Stimulated activated naive B cell treated with anti-CD40 and anti-IgM and Interleukin-4, amounts not matched to agents 10 μg/mL and 1 μg/mL and 100 μg/mL, for 72 hours (primary cell): Measurements from ENCODE around the gene CREBBP.

Experiments used
- ATAC-seq, 2 donors: fragments of 150-1000 bp; cut with Tn5 transposase; replicated peaks; 2 replicates each; pipeline ENCODE4 v1.10.0; 2021; ENCODE audit warnings: moderate library complexity in 1 of 2
- DNase-seq: peaks from one replicate; pipeline ENCODE4 v3.0.0; 2021
- H3K27ac Mint-ChIP-seq: one replicate; pipeline ENCODE4 v1.8.0; 2022; ENCODE audit warnings: mild to moderate bottlenecking, mixed read lengths
- H3K27me3 Mint-ChIP-seq, 2 donors: one replicate each; pipeline ENCODE4 v1.8.0; 2022; ENCODE audit warnings: mixed read lengths in 2 of 2
- H3K36me3 Mint-ChIP-seq, 2 donors: one replicate each; pipeline ENCODE4 v1.8.0; 2022; ENCODE audit warnings: mixed read lengths in 2 of 2, mild to moderate bottlenecking in 1 of 2
- H3K4me1 Mint-ChIP-seq, 2 donors: one replicate each; pipeline ENCODE4 v1.8.0; 2022; ENCODE audit warnings: mixed read lengths in 2 of 2, mild to moderate bottlenecking in 1 of 2
- H3K4me3 Mint-ChIP-seq, 2 donors: one replicate each; pipeline ENCODE4 v1.8.0; 2022; ENCODE audit warnings: mild to moderate bottlenecking in 2 of 2, mixed read lengths in 2 of 2, moderate library complexity in 1 of 2
- H3K9me3 Mint-ChIP-seq, 2 donors: one replicate each; pipeline ENCODE4 v1.8.0; 2022; ENCODE audit warnings: mixed read lengths in 2 of 2, mild to moderate bottlenecking in 1 of 2

The CREBBP gene

GRCh38 chr16:3755249-3755648, 125.3 kb downstream of the CREBBP start:
- no peak overlapping the region for H3K4me3 Mint-ChIP-seq
- H3K9me3 Mint-ChIP-seq: no peaks in the 10 kb centered on the region
- peak overlapping the region; percentile 20 for H3K27ac Mint-ChIP-seq
- no peak for DNase-seq
- H3K27me3 Mint-ChIP-seq: no peaks in the 10 kb centered on the region
- no peak for ATAC-seq
- H3K4me1 Mint-ChIP-seq: peaks cover 5 to 7% of the 10 kb centered on the region in 2 donors
- H3K36me3 Mint-ChIP-seq: peaks cover 31 to 42% of the 10 kb centered on the region in 2 donors

GRCh38 chr16:3754772-3755171, 125.7 kb downstream of the CREBBP start:
- ATAC-seq: no peak
- Mint-ChIP-seq H3K9me3 (no peaks in the 10 kb centered on the region), H3K4me3 (no peak overlapping the region), H3K36me3 (peaks cover 36 to 45% of the 10 kb centered on the region in 2 donors), H3K27me3 (no peaks in the 10 kb centered on the region), H3K4me1 (peaks cover 5 to 10% of the 10 kb centered on the region in 2 donors), H3K27ac (no peak overlapping the region)
- DNase-seq: no peak

GRCh38 chr16:3754081-3754703, 126.3 kb downstream of the CREBBP start:
- Mint-ChIP-seq H3K27ac (no peak overlapping the region), H3K4me3 (no peak overlapping the region), H3K36me3 (peaks cover 36 to 45% of the 10 kb centered on the region in 2 donors), H3K27me3 (no peaks in the 10 kb centered on the region), H3K4me1 (peaks cover 5 to 10% of the 10 kb centered on the region in 2 donors), H3K9me3 (no peaks in the 10 kb centered on the region)
- DNase-seq (no peak), ATAC-seq (no peak)

- Mint-ChIP-seq H3K4me1 (peaks cover 5 to 10% of the 10 kb centered on the region in 2 donors), H3K27me3 (no peaks in the 10 kb centered on the region), H3K4me3 (no peak overlapping the region), H3K9me3 (no peaks in the 10 kb centered on the region), H3K27ac (no peak overlapping the region), H3K36me3 (peaks cover 35 to 50% of the 10 kb centered on the region in 2 donors)
- DNase-seq (no peak), ATAC-seq (no peak)
Measured at GRCh38 chr16:3752984-3753383, 127.5 kb downstream of the CREBBP start.

- H3K36me3 Mint-ChIP-seq: peaks cover 37 to 52% of the 10 kb centered on the region in 2 donors
- H3K27me3 Mint-ChIP-seq: no peaks in the 10 kb centered on the region
- ATAC-seq: no peak
- H3K4me3 Mint-ChIP-seq: no peak overlapping the region
- peaks cover 5 to 10% of the 10 kb centered on the region in 2 donors for H3K4me1 Mint-ChIP-seq
- no peak for DNase-seq
- H3K9me3 Mint-ChIP-seq: no peaks in the 10 kb centered on the region
- no peak overlapping the region for H3K27ac Mint-ChIP-seq
Measured at GRCh38 chr16:3751878-3752277, 128.6 kb downstream of the CREBBP start.

GRCh38 chr16:3748307-3748706, 132.2 kb downstream of the CREBBP start:
- H3K9me3 Mint-ChIP-seq: no peaks in the 10 kb centered on the region
- DNase-seq: no peak
- H3K4me3 Mint-ChIP-seq: no peak overlapping the region
- no peak overlapping the region for H3K27ac Mint-ChIP-seq
- peaks cover 42 to 59% of the 10 kb centered on the region in 2 donors for H3K36me3 Mint-ChIP-seq
- H3K27me3 Mint-ChIP-seq: no peaks in the 10 kb centered on the region
- peaks cover 5 to 10% of the 10 kb centered on the region in 2 donors for H3K4me1 Mint-ChIP-seq
- ATAC-seq: no peak

- H3K27ac Mint-ChIP-seq: no peak overlapping the region
- DNase-seq (no peak), ATAC-seq (no peak)
- no peak overlapping the region for H3K4me3 Mint-ChIP-seq
- H3K27me3 Mint-ChIP-seq: no peaks in the 10 kb centered on the region
- H3K36me3 Mint-ChIP-seq: peaks cover 42 to 58% of the 10 kb centered on the region in 2 donors
- H3K4me1 Mint-ChIP-seq: peaks cover 0 to 7% of the 10 kb centered on the region in 2 donors
- no peaks in the 10 kb centered on the region for H3K9me3 Mint-ChIP-seq
Measured at GRCh38 chr16:3745751-3746355, 134.7 kb downstream of the CREBBP start.

- Mint-ChIP-seq H3K4me3 (no peak overlapping the region), H3K27ac (no peak overlapping the region), H3K4me1 (no peaks in the 10 kb centered on the region), H3K27me3 (no peaks in the 10 kb centered on the region), H3K36me3 (peaks cover 44 to 60% of the 10 kb centered on the region in 2 donors), H3K9me3 (no peaks in the 10 kb centered on the region)
- DNase-seq (no peak), ATAC-seq (no peak)
Measured at GRCh38 chr16:3744018-3744417, 136.5 kb downstream of the CREBBP start.

GRCh38 chr16:3740934-3741333, 139.6 kb downstream of the CREBBP start:
- no peak for ATAC-seq
- Mint-ChIP-seq H3K27me3 (no peaks in the 10 kb centered on the region), H3K36me3 (peaks cover 51 to 64% of the 10 kb centered on the region in 2 donors), H3K4me3 (no peak overlapping the region), H3K9me3 (no peaks in the 10 kb centered on the region), H3K27ac (no peak overlapping the region), H3K4me1 (peaks cover 2 to 3% of the 10 kb centered on the region in 2 donors)
- DNase-seq: no peak

GRCh38 chr16:3740186-3740585, 140.3 kb downstream of the CREBBP start:
- peaks cover 52 to 65% of the 10 kb centered on the region in 2 donors for H3K36me3 Mint-ChIP-seq

GRCh38 chr16:3739636-3740035, 140.9 kb downstream of the CREBBP start:
- no peak for DNase-seq
- H3K27ac Mint-ChIP-seq: no peak overlapping the region
- H3K4me1 Mint-ChIP-seq: peaks cover 5 to 11% of the 10 kb centered on the region in 2 donors
- no peaks in the 10 kb centered on the region for H3K9me3 Mint-ChIP-seq
- H3K4me3 Mint-ChIP-seq: no peak overlapping the region
- H3K27me3 Mint-ChIP-seq: no peaks in the 10 kb centered on the region
- ATAC-seq: no peak
- H3K36me3 Mint-ChIP-seq: peaks cover 56 to 68% of the 10 kb centered on the region in 2 donors

More at GRCh38 chr16:3740186-3740585, 140.3 kb downstream of the CREBBP start:
- no peaks in the 10 kb centered on the region for H3K9me3 Mint-ChIP-seq
- peak overlapping the region; percentile 69 for H3K27ac Mint-ChIP-seq
- ATAC-seq (no peak), DNase-seq (no peak)
- H3K4me3 Mint-ChIP-seq: no peak overlapping the region
- H3K27me3 Mint-ChIP-seq: no peaks in the 10 kb centered on the region
- peaks cover 5 to 6% of the 10 kb centered on the region in 2 donors for H3K4me1 Mint-ChIP-seq

GRCh38 chr16:3738541-3738940, 142.0 kb downstream of the CREBBP start:
- peaks cover 59 to 73% of the 10 kb centered on the region in 2 donors for H3K36me3 Mint-ChIP-seq
- H3K27me3 Mint-ChIP-seq: no peaks in the 10 kb centered on the region
- H3K9me3 Mint-ChIP-seq: no peaks in the 10 kb centered on the region
- no peak overlapping the region for H3K4me3 Mint-ChIP-seq
- DNase-seq (no peak), ATAC-seq (no peak)
- H3K4me1 Mint-ChIP-seq: peaks cover 5 to 11% of the 10 kb centered on the region in 2 donors
- no peak overlapping the region for H3K27ac Mint-ChIP-seq

GRCh38 chr16:3738128-3738527, 142.4 kb downstream of the CREBBP start:
- H3K4me1 Mint-ChIP-seq: peaks cover 5 to 11% of the 10 kb centered on the region in 2 donors
- no peak for ATAC-seq
- H3K27ac Mint-ChIP-seq: peak overlapping the region; percentile 49
- H3K9me3 Mint-ChIP-seq: no peaks in the 10 kb centered on the region
- no peak overlapping the region for H3K4me3 Mint-ChIP-seq
- DNase-seq: no peak
- H3K27me3 Mint-ChIP-seq: no peaks in the 10 kb centered on the region
- H3K36me3 Mint-ChIP-seq: peaks cover 61 to 73% of the 10 kb centered on the region in 2 donors

GRCh38 chr16:3737181-3737580, 143.3 kb downstream of the CREBBP start:
- no peaks in the 10 kb centered on the region for H3K27me3 Mint-ChIP-seq
- H3K27ac Mint-ChIP-seq: no peak overlapping the region
- DNase-seq: no peak
- H3K4me3 Mint-ChIP-seq: no peak overlapping the region
- peaks cover 60 to 76% of the 10 kb centered on the region in 2 donors for H3K36me3 Mint-ChIP-seq
- ATAC-seq: no peak
- peaks cover 5 to 11% of the 10 kb centered on the region in 2 donors for H3K4me1 Mint-ChIP-seq
- no peaks in the 10 kb centered on the region for H3K9me3 Mint-ChIP-seq

- H3K27ac Mint-ChIP-seq: peak overlapping the region; percentile 44
- no peak for ATAC-seq
- H3K9me3 Mint-ChIP-seq: no peaks in the 10 kb centered on the region
- H3K36me3 Mint-ChIP-seq: peaks cover 64 to 81% of the 10 kb centered on the region in 2 donors
- H3K4me3 Mint-ChIP-seq: no peak overlapping the region
- no peak for DNase-seq
- H3K4me1 Mint-ChIP-seq: peaks cover 5 to 16% of the 10 kb centered on the region in 2 donors
- no peaks in the 10 kb centered on the region for H3K27me3 Mint-ChIP-seq
Measured at GRCh38 chr16:3736116-3736515, 144.4 kb downstream of the CREBBP start.
